ENCODE measurements around the gene MAPK6.

The MAPK6 gene

GRCh38 chr15:52106641-52107040, 87.6 kb downstream of the MAPK6 start:
- TF ChIP-seq ZFX (IDR thresholded peaks at IDR 0.05), result no peak
- TF ChIP-seq, protein P1, sequence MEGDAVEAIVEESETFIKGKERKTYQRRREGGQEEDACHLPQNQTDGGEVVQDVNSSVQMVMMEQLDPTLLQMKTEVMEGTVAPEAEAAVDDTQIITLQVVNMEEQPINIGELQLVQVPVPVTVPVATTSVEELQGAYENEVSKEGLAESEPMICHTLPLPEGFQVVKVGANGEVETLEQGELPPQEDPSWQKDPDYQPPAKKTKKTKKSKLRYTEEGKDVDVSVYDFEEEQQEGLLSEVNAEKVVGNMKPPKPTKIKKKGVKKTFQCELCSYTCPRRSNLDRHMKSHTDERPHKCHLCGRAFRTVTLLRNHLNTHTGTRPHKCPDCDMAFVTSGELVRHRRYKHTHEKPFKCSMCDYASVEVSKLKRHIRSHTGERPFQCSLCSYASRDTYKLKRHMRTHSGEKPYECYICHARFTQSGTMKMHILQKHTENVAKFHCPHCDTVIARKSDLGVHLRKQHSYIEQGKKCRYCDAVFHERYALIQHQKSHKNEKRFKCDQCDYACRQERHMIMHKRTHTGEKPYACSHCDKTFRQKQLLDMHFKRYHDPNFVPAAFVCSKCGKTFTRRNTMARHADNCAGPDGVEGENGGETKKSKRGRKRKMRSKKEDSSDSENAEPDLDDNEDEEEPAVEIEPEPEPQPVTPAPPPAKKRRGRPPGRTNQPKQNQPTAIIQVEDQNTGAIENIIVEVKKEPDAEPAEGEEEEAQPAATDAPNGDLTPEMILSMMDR (conservative IDR thresholded peaks at IDR 0.05), result no peak
- no peak overlapping the region for H3K27ac ChIP-seq

- no peak overlapping the region for H3K27ac ChIP-seq
- TF ChIP-seq ZFX (IDR thresholded peaks at IDR 0.05), result no peak
- TF ChIP-seq, protein P1 (conservative IDR thresholded peaks at IDR 0.05), result no peak
Observed at GRCh38 chr15:52107238-52107637, 88.2 kb downstream of the MAPK6 start.

- TF ChIP-seq, protein P1 (conservative IDR thresholded peaks at IDR 0.05), result no peak
- no peak for TF ChIP-seq ZFX (IDR thresholded peaks at IDR 0.05)
- no peak overlapping the region for H3K27ac ChIP-seq
Observed at GRCh38 chr15:52109559-52110451, 90.8 kb downstream of the MAPK6 start.

- H3K27ac ChIP-seq, result no peak overlapping the region
- TF ChIP-seq, protein P1 (conservative IDR thresholded peaks at IDR 0.05), result no peak
- no peak for TF ChIP-seq ZFX (IDR thresholded peaks at IDR 0.05)
Observed at GRCh38 chr15:52111517-52112202, 92.6 kb downstream of the MAPK6 start.

GRCh38 chr15:52112203-52112750, 93.3 kb downstream of the MAPK6 start:
- no peak overlapping the region for H3K27ac ChIP-seq
- no peak for TF ChIP-seq ZFX (IDR thresholded peaks at IDR 0.05)
- TF ChIP-seq, protein P1 (conservative IDR thresholded peaks at IDR 0.05), result no peak

- no peak overlapping the region for H3K27ac ChIP-seq
- TF ChIP-seq, protein P1 (conservative IDR thresholded peaks at IDR 0.05), result no peak
- TF ChIP-seq ZFX (IDR thresholded peaks at IDR 0.05), result no peak
Observed at GRCh38 chr15:52113235-52113634, 94.2 kb downstream of the MAPK6 start.

DNA sequence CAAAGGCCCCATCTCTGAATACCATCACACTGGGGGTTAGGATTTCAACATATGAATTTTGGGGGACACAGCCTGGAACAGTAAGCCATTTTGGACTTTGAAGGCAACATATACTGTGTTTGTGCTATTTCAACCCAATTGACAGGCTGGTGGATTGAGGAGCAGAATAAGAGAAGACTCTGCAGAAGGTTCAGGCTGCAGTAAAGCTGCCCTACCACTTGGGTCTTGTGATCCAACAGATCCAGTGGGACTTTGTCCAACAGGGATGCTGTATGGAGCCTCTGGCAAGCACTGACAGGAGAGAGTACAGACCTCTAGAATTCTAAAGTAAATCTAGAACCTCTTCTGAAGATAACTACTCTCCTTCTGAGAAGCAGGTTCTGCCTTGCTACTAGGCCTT, 94.7 kb downstream of the MAPK6 start:
- TF ChIP-seq ZFX (IDR thresholded peaks at IDR 0.05), result no peak
- TF ChIP-seq, protein P1 (conservative IDR thresholded peaks at IDR 0.05), result no peak
- H3K27ac ChIP-seq, result no peak overlapping the region
